Peyer's patch (tissue), 4 donors: ENCODE data around the gene ARMC9.

Source experiments
- CTCF ChIP-seq, 6 experiments: fragments of 450-650 bp in 4 of 6; fragments of 200-600 bp in 2 of 6; sonication (generic) in 1 of 6; IDR thresholded peaks; one replicate each; pipeline ENCODE4 v1.5.1; 2017 to 2019; ENCODE audit warnings: antibody characterized with exemption in 6 of 6, mild to moderate bottlenecking in 3 of 6, moderate library complexity in 1 of 6
- POLR2A ChIP-seq, 2 donors: fragments of 450-650 bp; IDR thresholded peaks; one replicate each; pipeline ENCODE4 v1.5.1; 2017; ENCODE audit warnings: antibody characterized with exemption in 2 of 2, mild to moderate bottlenecking in 2 of 2, moderate library complexity in 2 of 2

- no peak for TF ChIP-seq CTCF (IDR thresholded peaks at IDR 0.05)
- TF ChIP-seq POLR2A (IDR thresholded peaks at IDR 0.05): no peak
Measured at GRCh38 chr2:231332388-231332787, 134.0 kb downstream of the ARMC9 start.
